ENCODE results near the gene FKBP5.

GRCh38 chr6:35718911-35719381 is 30.2 kb upstream of the FKBP5 start:
- no peak for TF ChIP-seq ESRRG (CRISPR knock-in tag; IDR thresholded peaks at IDR 0.05)
- no peak for TF ChIP-seq CSRNP3 (CRISPR knock-in tag; IDR thresholded peaks at IDR 0.05)
- TF ChIP-seq CREB5 (CRISPR knock-in tag; IDR thresholded peaks at IDR 0.05; ENCODE audit: low read depth) = no peak
- no peak for TF ChIP-seq ZNF8 (CRISPR knock-in tag; IDR thresholded peaks at IDR 0.05)
- TF ChIP-seq ZFP3 (CRISPR knock-in tag; IDR thresholded peaks at IDR 0.05) = no peak
